GM23338 (cell line): ENCODE results near the gene CYP19A1. TPM values are rescaled to one million over a fixed set of nuclear protein-coding genes. Genes with fewer than 3 reads are reported as not detected.
A peak's percentile ranks its signal among the peaks of the same experiment; 100 is the strongest.

Source experiments
- ATAC-seq: fragments of 200-7000 bp; cut with Tn5 transposase; 3 replicates; pipeline ENCODE4 v1.9.1; 2020
- DNase-seq: peaks from one replicate; pipeline ENCODE4 v3.0.0-alpha.2; 2015; ENCODE audit warnings: low spot score
- H2AFZ ChIP-seq: fragments of 200-600 bp; sonication (generic); 2 replicates; pipeline ENCODE4 v1.8.0; 2016; ENCODE audit warnings: antibody characterized with exemption, mild to moderate bottlenecking, moderate library complexity
- H3F3A ChIP-seq: fragments of 200-600 bp; sonication (generic); replicated peaks from 2 replicates; pipeline ENCODE4 v1.8.0; 2017; ENCODE audit warnings: antibody characterized with exemption, mixed run types, low read depth
- H3K27ac ChIP-seq: fragments of 200-600 bp; sonication (generic); 2 replicates; pipeline ENCODE4 v1.6.1; 2016; ENCODE audit warnings: low read depth
- H3K27me3 ChIP-seq: fragments of 200-600 bp; sonication (generic); 2 replicates; pipeline ENCODE4 v1.8.0; 2016; ENCODE audit warnings: mild to moderate bottlenecking, mixed run types, moderate library complexity; ENCODE audit not compliant: insufficient read depth
- H3K36me3 ChIP-seq: fragments of 200-600 bp; sonication (generic); 2 replicates; pipeline ENCODE4 v1.8.0; 2016; ENCODE audit warnings: mild to moderate bottlenecking; ENCODE audit not compliant: insufficient read depth
- H3K4me1 ChIP-seq: fragments of 200-600 bp; sonication (generic); 2 replicates; pipeline ENCODE4 v1.8.0; 2016; ENCODE audit warnings: mild to moderate bottlenecking, moderate library complexity; ENCODE audit not compliant: insufficient read depth
- H3K4me2 ChIP-seq: fragments of 200-600 bp; sonication (generic); 2 replicates; pipeline ENCODE4 v1.7.1; 2017; ENCODE audit warnings: mixed run types
- H3K4me3 ChIP-seq: fragments of 200-600 bp; sonication (generic); 2 replicates; pipeline ENCODE4 v1.6.1; 2016; ENCODE audit warnings: mixed run types
- H3K79me2 ChIP-seq: fragments of 200-600 bp; sonication (generic); replicated peaks from 2 replicates; pipeline ENCODE4 v1.8.0; 2017; ENCODE audit warnings: mild to moderate bottlenecking; ENCODE audit not compliant: insufficient read depth
- H3K9me2 ChIP-seq: fragments of 200-600 bp; sonication (generic); 2 replicates; pipeline ENCODE4 v1.8.0; 2017; ENCODE audit not compliant: insufficient read depth
- H4K20me1 ChIP-seq: fragments of 200-600 bp; sonication (generic); replicated peaks from 2 replicates; pipeline ENCODE4 v1.8.0; 2017; ENCODE audit warnings: mild to moderate bottlenecking; ENCODE audit not compliant: insufficient read depth
- H3K27ac Mint-ChIP-seq: 2 replicates; pipeline ENCODE4 v1.8.0; 2020; ENCODE audit warnings: inconsistent platforms, mild to moderate bottlenecking, moderate library complexity, mixed read lengths
- H3K27me3 Mint-ChIP-seq: 3 replicates; pipeline ENCODE4 v1.8.0; 2022; ENCODE audit warnings: low read depth, mild to moderate bottlenecking, moderate library complexity, mixed read lengths, inconsistent platforms; ENCODE audit not compliant: insufficient read depth, poor library complexity
- H3K36me3 Mint-ChIP-seq: 3 replicates; pipeline ENCODE4 v1.8.0; 2021; ENCODE audit warnings: low read depth, mild to moderate bottlenecking, inconsistent platforms, moderate library complexity, mixed read lengths
- H3K4me1 Mint-ChIP-seq: 3 replicates; pipeline ENCODE4 v1.8.0; 2020; ENCODE audit warnings: mild to moderate bottlenecking, inconsistent platforms, mixed read lengths
- H3K4me3 Mint-ChIP-seq: 3 replicates; pipeline ENCODE4 v1.8.0; 2021; ENCODE audit warnings: moderate library complexity, mild to moderate bottlenecking, inconsistent platforms, mixed read lengths
- H3K9me3 Mint-ChIP-seq: 3 replicates; pipeline ENCODE4 v1.8.0; 2020; ENCODE audit warnings: moderate library complexity, mild to moderate bottlenecking, inconsistent platforms, mixed read lengths
- CREB1 ChIP-seq: fragments of 250-450 bp; sonication (Bioruptor Pico); IDR thresholded peaks from 2 replicates; pipeline ENCODE4 v1.5.0; 2020; ENCODE audit warnings: low read depth, mild to moderate bottlenecking, moderate library complexity
- CTCF ChIP-seq, 2 experiments: fragments of 200-600 bp in 1 of 2; sonication (generic) in 1 of 2; conservative IDR thresholded peaks; 2 replicates each; pipeline versions ENCODE4 v1.5.1 to v1.6.1; 2016 to 2017; ENCODE audit warnings: antibody characterized with exemption in 2 of 2, low read depth in 2 of 2, mild to moderate bottlenecking in 2 of 2, moderate library complexity in 1 of 2
- ETS1 ChIP-seq: IDR thresholded peaks from 2 replicates; pipeline ENCODE4 v1.6.1; 2016; ENCODE audit warnings: antibody characterized with exemption
- JUNB ChIP-seq: IDR thresholded peaks from one replicate; pipeline ENCODE4 v1.6.1; 2016; ENCODE audit warnings: antibody characterized with exemption; ENCODE audit not compliant: unreplicated experiment
- REST ChIP-seq: IDR thresholded peaks from one replicate; pipeline ENCODE4 v1.6.1; 2018; ENCODE audit warnings: antibody characterized with exemption; ENCODE audit not compliant: unreplicated experiment
- STAT1 ChIP-seq: IDR thresholded peaks from one replicate; pipeline ENCODE4 v1.6.1; 2016; ENCODE audit warnings: antibody characterized with exemption; ENCODE audit not compliant: unreplicated experiment
- ZNF462 ChIP-seq: fragments of 250-450 bp; sonication (Bioruptor Pico); IDR thresholded peaks from 2 replicates; pipeline ENCODE4 v1.5.0; 2020; ENCODE audit warnings: mild to moderate bottlenecking, moderate library complexity
- polyA plus RNA-seq: library from polyadenylated mRNA; unstranded; fragments of >200 nt; fragmentation: Nextera tagmentation; extraction: Ambion mirVana; gene quantifications from 2 replicates; pipeline ENCODE4 v1.2.1, GENCODE V29; 2016
- total RNA-seq: library from RNA; depleted of rRNA; stranded (reverse); fragments of >200 nt; shearing (Covaris generic); gene quantifications from 2 replicates; pipeline ENCODE4 v1.2.3, GENCODE V29; 2014

The CYP19A1 gene
- total and polyA plus RNA-seq, 2 experiments from 2014 or later = 0.42 TPM; not detected in 1

GRCh38 chr15:51198701-51199232, 139.6 kb downstream of the CYP19A1 start:
- Histone ChIP-seq H3K4me3 (no peak overlapping the region), H3K4me1 (no peaks in the 10 kb centered on the region), H3K9me2 (no peaks in the 10 kb centered on the region), H3K27ac (no peak overlapping the region), H3K27me3 (no peaks in the 10 kb centered on the region), H3K79me2 (no peaks in the 10 kb centered on the region), H4K20me1 (no peaks in the 10 kb centered on the region), H3K36me3 (no peaks in the 10 kb centered on the region), H3F3A (no peaks in the 10 kb centered on the region), H2AFZ (no peak overlapping the region), H3K4me2 (no peak overlapping the region)
- Mint-ChIP-seq H3K36me3 (no peaks in the 10 kb centered on the region), H3K4me1 (no peaks in the 10 kb centered on the region), H3K4me3 (no peak overlapping the region), H3K27ac (no peak overlapping the region), H3K27me3 (no peaks in the 10 kb centered on the region), H3K9me3 (no peaks in the 10 kb centered on the region)
- TF ChIP-seq CTCF (conservative IDR thresholded peaks at IDR 0.05; ENCODE audit: low read depth in 2 of 2) (0 out of 4 replicates have a peak, but pooled peaks of 1 of the 2 experiments have one; percentile 7), ETS1 (no peak), REST (no peak), CREB1 (CRISPR knock-in tag) (no peak)
- DNase-seq (no peak), ATAC-seq (peak; percentile 56; the same call in 2 of the 3 replicates)

GRCh38 chr15:51195459-51195858, 142.9 kb downstream of the CYP19A1 start:
- Histone ChIP-seq H3K79me2 (no peaks in the 10 kb centered on the region), H3K9me2 (no peaks in the 10 kb centered on the region), H3K36me3 (no peaks in the 10 kb centered on the region), H2AFZ (no peak overlapping the region), H3K27ac (no peak overlapping the region), H3K27me3 (no peaks in the 10 kb centered on the region), H3K4me3 (no peak overlapping the region), H3F3A (no peaks in the 10 kb centered on the region), H3K4me1 (no peaks in the 10 kb centered on the region; the same call in 1 of the 2 replicates), H4K20me1 (no peaks in the 10 kb centered on the region), H3K4me2 (no peak overlapping the region)
- no peak overlapping the region for H3K27ac Mint-ChIP-seq
- ATAC-seq = no peak
- no peak overlapping the region for H3K4me3 Mint-ChIP-seq
- H3K27me3 Mint-ChIP-seq = peaks cover 6% of the 10 kb centered on the region
- H3K4me1 Mint-ChIP-seq = peaks cover 8% of the 10 kb centered on the region
- no peak for DNase-seq
- H3K9me3 Mint-ChIP-seq = no peaks in the 10 kb centered on the region
- H3K36me3 Mint-ChIP-seq = no peaks in the 10 kb centered on the region
- TF ChIP-seq JUNB (no peak), ZNF462 (CRISPR knock-in tag) (no peak), CREB1 (CRISPR knock-in tag) (no peak), STAT1 (no peak)
